Left colon (tissue), 2 donors: Measurements from ENCODE around the gene IGFBPL1. TPM values are rescaled to one million over a fixed set of nuclear protein-coding genes. Genes with fewer than 3 reads are reported as not detected.
"Not testable (repeated sequence)": the region's sequence is repeated elsewhere in the genome, so short reads cannot be mapped to it uniquely, and the experiment has no call there.

Experiments used
- ATAC-seq: fragments of 200-7000 bp; cut with Tn5 transposase; one replicate; pipeline ENCODE4 v1.9.1; 2020; ENCODE audit warnings: mild to moderate bottlenecking, moderate library complexity
- DNase-seq, 2 donors: peaks; one replicate each; pipeline ENCODE4 v3.0.0-alpha.2; 2020
- intact Hi-C, 2 donors: fragments of 100-400 bp; cut with DNase I in 1 of 2; cut with micrococcal nuclease in 1 of 2; formaldehyde crosslinking; loops; one replicate each; pipeline versions ENCODE4 v1.11.2 to v1.14.0; 2022; cut with DNase I, micrococcal nuclease
- total RNA-seq, 2 donors: library from RNA; stranded (reverse); fragmentation: NEBNext Ultra II Directional; extraction: Animal tissue kit (Norgen Biotek cat#: 25700); gene quantifications; one replicate each; pipeline ENCODE4 v1.2.1, GENCODE V29; 2021
- donor health status: DM: no; HTN: no; CAD: no.
- donor health status: DM: yes; HTN: yes; CAD: no.

Gene IGFBPL1
- total RNA-seq, 2 donors from 2014 or later: 0.25 to 0.52 TPM

- no peak for DNase-seq
- ATAC-seq: peak; percentile 72
- intact Hi-C loops: no loop called here
These were observed 37.8 kb downstream of the IGFBPL1 start for GRCh38 chr9:38386319-38386895.

GRCh38 chr9:38385896-38386295 is 38.4 kb downstream of the IGFBPL1 start:
- ATAC-seq: peak; percentile 43
- DNase-seq: no peak
- intact Hi-C loops: no loop called here

- no peak for ATAC-seq
- intact Hi-C loops: no loop called here
- DNase-seq: no peak
These were observed 39.0 kb downstream of the IGFBPL1 start for GRCh38 chr9:38384990-38385848.

GRCh38 chr9:38382141-38382540 is 42.1 kb downstream of the IGFBPL1 start:
- intact Hi-C loops: no loop called here
- DNase-seq (no peak), ATAC-seq (no peak)

- intact Hi-C loops: no loop called here
- peak; percentile 70 for ATAC-seq
- DNase-seq: peak in 1 of 2 donors; percentile 49
These were observed 43.3 kb downstream of the IGFBPL1 start for GRCh38 chr9:38380872-38381534.

- DNase-seq (no peak), ATAC-seq (no peak)
- intact Hi-C loops: no loop called here
These were observed 43.9 kb downstream of the IGFBPL1 start for GRCh38 chr9:38380230-38380871.

GRCh38 chr9:38377336-38378083 is 46.7 kb downstream of the IGFBPL1 start:
- intact Hi-C loops, ATAC-seq, DNase-seq: not testable (repeated sequence)

- DNase-seq: no peak
These were observed 48.1 kb downstream of the IGFBPL1 start for GRCh38 chr9:38376021-38376670.

GRCh38 chr9:38375572-38375963 is 48.7 kb downstream of the IGFBPL1 start:
- intact Hi-C loops: no loop called here
- no peak for ATAC-seq
- no peak for DNase-seq

More at GRCh38 chr9:38376021-38376670, 48.1 kb downstream of the IGFBPL1 start:
- ATAC-seq: no peak
- intact Hi-C loops: no loop called here

- ATAC-seq: peak; percentile 26
These were observed 49.2 kb downstream of the IGFBPL1 start for GRCh38 chr9:38374847-38375571.

GRCh38 chr9:38373679-38374078 is 50.6 kb downstream of the IGFBPL1 start:
- ATAC-seq (no peak), DNase-seq (no peak)
- intact Hi-C loops: no loop called here

More at GRCh38 chr9:38374847-38375571, 49.2 kb downstream of the IGFBPL1 start:
- no peak for DNase-seq
- intact Hi-C loops: no loop called here

GRCh38 chr9:38372762-38373619 is 51.3 kb downstream of the IGFBPL1 start:
- ATAC-seq (no peak), DNase-seq (no peak)
- intact Hi-C loops: no loop called here

GRCh38 chr9:38371495-38371894 is 52.8 kb downstream of the IGFBPL1 start:
- intact Hi-C loops: no loop called here
- DNase-seq: peak; percentile 49 to 53
- ATAC-seq: peak; percentile 98

GRCh38 chr9:38370176-38370575 is 54.1 kb downstream of the IGFBPL1 start:
- intact Hi-C loops: no loop called here
- DNase-seq: no peak
- no peak for ATAC-seq

- intact Hi-C loops: loop anchor here in 1 of 2 donors (10.0 kb wide), 2 partner anchors 284 to 464 kb away; partner anchors contain the start of gene SLC25A51
- DNase-seq (no peak), ATAC-seq (no peak)
These were observed 55.5 kb downstream of the IGFBPL1 start for GRCh38 chr9:38368731-38369130.

GRCh38 chr9:38367898-38368297 is 56.4 kb downstream of the IGFBPL1 start:
- DNase-seq: no peak
- intact Hi-C loops: loop anchor here in 1 of 2 donors (10.0 kb wide), 2 partner anchors 283 to 463 kb away; partner anchors contain the start of gene SLC25A51
- no peak for ATAC-seq
